H1 (cell line): ENCODE measurements around the gene RHBDF2. TPM values are rescaled to one million over a fixed set of nuclear protein-coding genes. Genes with fewer than 3 reads are reported as not detected.

Experiments
- KDM1A ChIP-seq: fragments of 200-600, 300-600 bp; sonication (generic); IDR thresholded peaks from 2 replicates; pipeline ENCODE4 v1.7.1; 2016; ENCODE audit warnings: mild to moderate bottlenecking, low read length, borderline replicate concordance
- polyA plus RNA-seq, 7 experiments: library from polyadenylated mRNA; depleted of rRNA in 3 of 7; stranded (reverse) in 5 of 7; unstranded in 2 of 7; fragments of >200 nt in 5 of 7; fragments of 200-250 nt in 2 of 7; gene quantifications; 1 replicate in 5 of 7; 2 replicates in 1 of 7; 4 replicates in 1 of 7; pipeline versions ENCODE4 v1.2.1 to v1.2.3, GENCODE V29; 2011 to 2013; ENCODE audit warnings: missing spikeins in 2 of 7, mixed read lengths in 2 of 7
- total RNA-seq: library from RNA; stranded (reverse); fragmentation: NEBNext Ultra II Directional; extraction: Animal tissue kit (Norgen Biotek cat#: 25700); gene quantifications from 2 replicates; pipeline ENCODE4 v1.2.1, GENCODE V29; 2021
- TF ChIP-seq, protein P1 (sequence below): fragments of 300-600 bp; sonication (generic); IDR thresholded peaks from 2 replicates; pipeline ENCODE4 v1.7.1; 2012; ENCODE audit warnings: low read length, moderate library complexity, mild to moderate bottlenecking, inconsistent platforms; ENCODE audit not compliant: insufficient replicate concordance

The RHBDF2 gene
- total and polyA plus RNA-seq, 2 of the 8 experiments (the other 6 are each of a cell fraction or from before 2014, with no cell fraction given), result 21.2 to 25.9 TPM

DNA sequence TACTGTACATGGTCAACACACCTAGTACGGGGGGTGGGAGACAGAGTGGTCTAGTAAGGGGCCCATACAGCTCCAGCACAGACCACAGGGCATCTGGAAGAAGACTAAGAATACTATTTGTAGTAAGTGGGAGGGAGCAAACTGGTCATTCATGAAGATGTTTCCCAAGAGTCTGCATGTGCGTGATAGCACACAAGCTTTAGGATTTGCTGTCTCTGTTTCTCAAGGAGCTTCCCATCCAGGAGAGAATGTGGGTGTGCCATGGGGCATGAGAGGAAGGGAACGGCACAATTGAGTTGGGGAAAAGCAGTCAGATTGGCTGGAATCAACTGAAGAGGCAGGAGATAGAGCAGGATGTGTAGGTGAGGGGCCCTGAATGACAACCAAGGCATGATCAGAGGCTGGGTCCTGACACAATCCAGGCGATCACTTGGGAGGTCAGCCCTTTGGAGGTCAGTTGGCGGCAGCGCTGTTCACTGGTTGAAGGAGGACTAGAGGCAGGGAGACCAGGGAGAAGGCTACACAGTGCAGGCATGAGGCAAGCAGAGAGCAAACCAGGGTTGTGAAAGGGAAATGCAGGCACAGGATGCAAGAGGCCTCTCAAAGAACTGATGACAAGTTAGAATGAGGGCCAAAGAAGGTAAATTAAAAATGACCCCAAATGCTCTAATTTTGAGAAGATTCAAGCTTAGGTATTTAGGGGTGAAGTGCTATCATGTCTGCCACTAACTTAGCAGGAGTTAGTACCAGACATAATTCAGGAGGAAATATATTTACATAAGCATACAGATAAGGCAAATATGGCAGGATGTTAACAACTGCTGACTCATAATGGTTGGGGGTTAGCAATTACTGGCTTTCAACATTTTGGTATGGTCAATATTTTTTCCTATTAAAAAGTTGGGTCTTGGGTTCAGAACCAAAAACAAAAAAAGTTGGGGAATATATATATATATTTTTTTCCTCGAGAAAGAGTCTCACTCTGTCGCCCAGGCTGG is 58.6 kb downstream of the RHBDF2 start (continued):
- TF ChIP-seq, protein P1, sequence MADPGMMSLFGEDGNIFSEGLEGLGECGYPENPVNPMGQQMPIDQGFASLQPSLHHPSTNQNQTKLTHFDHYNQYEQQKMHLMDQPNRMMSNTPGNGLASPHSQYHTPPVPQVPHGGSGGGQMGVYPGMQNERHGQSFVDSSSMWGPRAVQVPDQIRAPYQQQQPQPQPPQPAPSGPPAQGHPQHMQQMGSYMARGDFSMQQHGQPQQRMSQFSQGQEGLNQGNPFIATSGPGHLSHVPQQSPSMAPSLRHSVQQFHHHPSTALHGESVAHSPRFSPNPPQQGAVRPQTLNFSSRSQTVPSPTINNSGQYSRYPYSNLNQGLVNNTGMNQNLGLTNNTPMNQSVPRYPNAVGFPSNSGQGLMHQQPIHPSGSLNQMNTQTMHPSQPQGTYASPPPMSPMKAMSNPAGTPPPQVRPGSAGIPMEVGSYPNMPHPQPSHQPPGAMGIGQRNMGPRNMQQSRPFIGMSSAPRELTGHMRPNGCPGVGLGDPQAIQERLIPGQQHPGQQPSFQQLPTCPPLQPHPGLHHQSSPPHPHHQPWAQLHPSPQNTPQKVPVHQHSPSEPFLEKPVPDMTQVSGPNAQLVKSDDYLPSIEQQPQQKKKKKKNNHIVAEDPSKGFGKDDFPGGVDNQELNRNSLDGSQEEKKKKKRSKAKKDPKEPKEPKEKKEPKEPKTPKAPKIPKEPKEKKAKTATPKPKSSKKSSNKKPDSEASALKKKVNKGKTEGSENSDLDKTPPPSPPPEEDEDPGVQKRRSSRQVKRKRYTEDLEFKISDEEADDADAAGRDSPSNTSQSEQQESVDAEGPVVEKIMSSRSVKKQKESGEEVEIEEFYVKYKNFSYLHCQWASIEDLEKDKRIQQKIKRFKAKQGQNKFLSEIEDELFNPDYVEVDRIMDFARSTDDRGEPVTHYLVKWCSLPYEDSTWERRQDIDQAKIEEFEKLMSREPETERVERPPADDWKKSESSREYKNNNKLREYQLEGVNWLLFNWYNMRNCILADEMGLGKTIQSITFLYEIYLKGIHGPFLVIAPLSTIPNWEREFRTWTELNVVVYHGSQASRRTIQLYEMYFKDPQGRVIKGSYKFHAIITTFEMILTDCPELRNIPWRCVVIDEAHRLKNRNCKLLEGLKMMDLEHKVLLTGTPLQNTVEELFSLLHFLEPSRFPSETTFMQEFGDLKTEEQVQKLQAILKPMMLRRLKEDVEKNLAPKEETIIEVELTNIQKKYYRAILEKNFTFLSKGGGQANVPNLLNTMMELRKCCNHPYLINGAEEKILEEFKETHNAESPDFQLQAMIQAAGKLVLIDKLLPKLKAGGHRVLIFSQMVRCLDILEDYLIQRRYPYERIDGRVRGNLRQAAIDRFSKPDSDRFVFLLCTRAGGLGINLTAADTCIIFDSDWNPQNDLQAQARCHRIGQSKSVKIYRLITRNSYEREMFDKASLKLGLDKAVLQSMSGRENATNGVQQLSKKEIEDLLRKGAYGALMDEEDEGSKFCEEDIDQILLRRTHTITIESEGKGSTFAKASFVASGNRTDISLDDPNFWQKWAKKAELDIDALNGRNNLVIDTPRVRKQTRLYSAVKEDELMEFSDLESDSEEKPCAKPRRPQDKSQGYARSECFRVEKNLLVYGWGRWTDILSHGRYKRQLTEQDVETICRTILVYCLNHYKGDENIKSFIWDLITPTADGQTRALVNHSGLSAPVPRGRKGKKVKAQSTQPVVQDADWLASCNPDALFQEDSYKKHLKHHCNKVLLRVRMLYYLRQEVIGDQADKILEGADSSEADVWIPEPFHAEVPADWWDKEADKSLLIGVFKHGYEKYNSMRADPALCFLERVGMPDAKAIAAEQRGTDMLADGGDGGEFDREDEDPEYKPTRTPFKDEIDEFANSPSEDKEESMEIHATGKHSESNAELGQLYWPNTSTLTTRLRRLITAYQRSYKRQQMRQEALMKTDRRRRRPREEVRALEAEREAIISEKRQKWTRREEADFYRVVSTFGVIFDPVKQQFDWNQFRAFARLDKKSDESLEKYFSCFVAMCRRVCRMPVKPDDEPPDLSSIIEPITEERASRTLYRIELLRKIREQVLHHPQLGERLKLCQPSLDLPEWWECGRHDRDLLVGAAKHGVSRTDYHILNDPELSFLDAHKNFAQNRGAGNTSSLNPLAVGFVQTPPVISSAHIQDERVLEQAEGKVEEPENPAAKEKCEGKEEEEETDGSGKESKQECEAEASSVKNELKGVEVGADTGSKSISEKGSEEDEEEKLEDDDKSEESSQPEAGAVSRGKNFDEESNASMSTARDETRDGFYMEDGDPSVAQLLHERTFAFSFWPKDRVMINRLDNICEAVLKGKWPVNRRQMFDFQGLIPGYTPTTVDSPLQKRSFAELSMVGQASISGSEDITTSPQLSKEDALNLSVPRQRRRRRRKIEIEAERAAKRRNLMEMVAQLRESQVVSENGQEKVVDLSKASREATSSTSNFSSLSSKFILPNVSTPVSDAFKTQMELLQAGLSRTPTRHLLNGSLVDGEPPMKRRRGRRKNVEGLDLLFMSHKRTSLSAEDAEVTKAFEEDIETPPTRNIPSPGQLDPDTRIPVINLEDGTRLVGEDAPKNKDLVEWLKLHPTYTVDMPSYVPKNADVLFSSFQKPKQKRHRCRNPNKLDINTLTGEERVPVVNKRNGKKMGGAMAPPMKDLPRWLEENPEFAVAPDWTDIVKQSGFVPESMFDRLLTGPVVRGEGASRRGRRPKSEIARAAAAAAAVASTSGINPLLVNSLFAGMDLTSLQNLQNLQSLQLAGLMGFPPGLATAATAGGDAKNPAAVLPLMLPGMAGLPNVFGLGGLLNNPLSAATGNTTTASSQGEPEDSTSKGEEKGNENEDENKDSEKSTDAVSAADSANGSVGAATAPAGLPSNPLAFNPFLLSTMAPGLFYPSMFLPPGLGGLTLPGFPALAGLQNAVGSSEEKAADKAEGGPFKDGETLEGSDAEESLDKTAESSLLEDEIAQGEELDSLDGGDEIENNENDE, result no peak
- no peak for TF ChIP-seq KDM1A
